CD4-positive, alpha-beta T cell treated with Interleukin-10 for 1 hour (primary cell): ENCODE measurements around the gene CDH13.

Experiments used
- DNase-seq: peaks from one replicate; pipeline ENCODE4 v3.0.0-alpha.2; 2020

CDH13 gene

GRCh38 chr16:83713597-83713996 lies 1086.8 kb downstream of the CDH13 start:
- DNase-seq: no peak

- no peak for DNase-seq
Observed at GRCh38 chr16:83714286-83714685, 1087.5 kb downstream of the CDH13 start.

- no peak for DNase-seq
Observed at GRCh38 chr16:83715217-83715920, 1088.6 kb downstream of the CDH13 start.

- DNase-seq: no peak
Observed at GRCh38 chr16:83717308-83717707, 1090.5 kb downstream of the CDH13 start.

GRCh38 chr16:83717814-83718213 lies 1091.0 kb downstream of the CDH13 start:
- no peak for DNase-seq

- no peak for DNase-seq
Observed at GRCh38 chr16:83720213-83720612, 1093.4 kb downstream of the CDH13 start.

GRCh38 chr16:83720981-83721380 lies 1094.2 kb downstream of the CDH13 start:
- DNase-seq: no peak

- DNase-seq: no peak
Observed at GRCh38 chr16:83721676-83722075, 1094.9 kb downstream of the CDH13 start.

- DNase-seq: no peak
Observed at GRCh38 chr16:83722456-83723183, 1095.9 kb downstream of the CDH13 start.

- no peak for DNase-seq
Observed at GRCh38 chr16:83723244-83723643, 1096.5 kb downstream of the CDH13 start.

GRCh38 chr16:83723901-83724300 lies 1097.1 kb downstream of the CDH13 start:
- no peak for DNase-seq

GRCh38 chr16:83724585-83724984 lies 1097.8 kb downstream of the CDH13 start:
- DNase-seq: no peak

- no peak for DNase-seq
Observed at GRCh38 chr16:83725313-83725712, 1098.5 kb downstream of the CDH13 start.

GRCh38 chr16:83727018-83727417 lies 1100.2 kb downstream of the CDH13 start:
- no peak for DNase-seq

- DNase-seq: no peak
Observed at GRCh38 chr16:83727751-83728352, 1101.1 kb downstream of the CDH13 start.

GRCh38 chr16:83728492-83728891 lies 1101.7 kb downstream of the CDH13 start:
- DNase-seq: no peak

- no peak for DNase-seq
Observed at GRCh38 chr16:83730812-83731211, 1104.0 kb downstream of the CDH13 start.

GRCh38 chr16:83732536-83732935 lies 1105.8 kb downstream of the CDH13 start:
- no peak for DNase-seq

GRCh38 chr16:83733301-83733700 lies 1106.5 kb downstream of the CDH13 start:
- DNase-seq: no peak

GRCh38 chr16:83734136-83734535 lies 1107.4 kb downstream of the CDH13 start:
- no peak for DNase-seq

- no peak for DNase-seq
Observed at GRCh38 chr16:83737729-83738354, 1111.1 kb downstream of the CDH13 start.

GRCh38 chr16:83738923-83739503 lies 1112.2 kb downstream of the CDH13 start:
- no peak for DNase-seq
